HG03066 (cell line): Measurements from ENCODE around the gene SMIM36.
"Not testable (repeated sequence)": the region's sequence is repeated elsewhere in the genome, so short reads cannot be mapped to it uniquely, and the experiment has no call there.

Experiments used
- ATAC-seq: cut with Tn5 transposase; IDR thresholded peaks from one replicate; pipeline ENCODE4 v1.9.1; 2021; ENCODE audit warnings: low read depth; ENCODE audit not compliant: unreplicated experiment

The SMIM36 gene

GRCh38 chr17:55510986-55511721 lies at the start of gene SMIM36:
SMIM36 (minus strand) TSS chr17:55511452.
- ATAC-seq, result no peak

GRCh38 chr17:55555772-55556171 lies 44.5 kb upstream of the SMIM36 start:
- ATAC-seq, result no peak

GRCh38 chr17:55549140-55549539 lies 37.9 kb upstream of the SMIM36 start:
- ATAC-seq, result no peak

GRCh38 chr17:55546991-55547664 lies 35.9 kb upstream of the SMIM36 start:
- no peak for ATAC-seq

- no peak for ATAC-seq
Observed at GRCh38 chr17:55546481-55546880, 35.2 kb upstream of the SMIM36 start.

GRCh38 chr17:55545806-55546205 lies 34.6 kb upstream of the SMIM36 start:
- no peak for ATAC-seq

GRCh38 chr17:55543709-55544108 lies 32.5 kb upstream of the SMIM36 start:
- ATAC-seq, result no peak

- ATAC-seq, result no peak
Observed at GRCh38 chr17:55540414-55541091, 29.3 kb upstream of the SMIM36 start.

GRCh38 chr17:55536205-55536604 lies 25.0 kb upstream of the SMIM36 start:
- ATAC-seq, result no peak

- ATAC-seq, result no peak
Observed at GRCh38 chr17:55533608-55534007, 22.4 kb upstream of the SMIM36 start.

- no peak for ATAC-seq
Observed at GRCh38 chr17:55532670-55533069, 21.4 kb upstream of the SMIM36 start.

GRCh38 chr17:55531053-55531728 lies 19.9 kb upstream of the SMIM36 start:
- no peak for ATAC-seq

GRCh38 chr17:55530064-55530463 lies 18.8 kb upstream of the SMIM36 start:
- no peak for ATAC-seq

GRCh38 chr17:55527540-55528118 lies 16.4 kb upstream of the SMIM36 start:
- no peak for ATAC-seq

- ATAC-seq, result no peak
Observed at GRCh38 chr17:55524440-55525220, 13.4 kb upstream of the SMIM36 start.

- ATAC-seq, result not testable (repeated sequence)
Observed at GRCh38 chr17:55523032-55523431, 11.8 kb upstream of the SMIM36 start.

- ATAC-seq, result no peak
Observed at GRCh38 chr17:55521186-55521585, 9.9 kb upstream of the SMIM36 start.

- no peak for ATAC-seq
Observed at GRCh38 chr17:55520402-55520801, 9.2 kb upstream of the SMIM36 start.

- ATAC-seq, result no peak
Observed at GRCh38 chr17:55518510-55518909, 7.3 kb upstream of the SMIM36 start.
